Measurements from ENCODE around the gene L3MBTL4. TPM values are rescaled to one million over a fixed set of nuclear protein-coding genes. Genes with fewer than 3 reads are reported as not detected.

L3MBTL4 gene
- total and polyA plus RNA-seq, 4 donors = 2.3 to 15.0 (median 5.0) TPM

DNA sequence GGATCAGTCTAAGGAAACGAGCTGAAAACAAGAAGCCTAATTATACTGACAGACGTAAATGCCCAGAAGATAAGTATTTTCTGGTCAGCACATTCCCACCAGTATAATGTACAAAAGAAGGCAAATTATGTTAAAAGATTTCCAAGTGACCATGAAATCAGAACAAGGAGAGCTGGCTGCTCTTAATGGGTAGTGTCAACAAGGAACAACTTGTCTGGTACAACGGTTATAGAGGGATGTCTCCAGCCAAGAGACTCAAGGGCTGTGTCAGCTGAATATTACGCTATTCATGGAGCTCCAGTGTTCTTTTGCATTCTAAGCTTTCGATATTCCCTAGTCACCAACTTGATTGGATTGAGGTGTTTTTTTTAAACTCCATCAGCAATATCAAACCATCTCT is 8.6 kb upstream of the L3MBTL4 start:
- 81% methylated on average over 5 of the region's 5 CpGs for WGBS
- DNase-seq (ENCODE audit: low spot score) = no peak
- H3K36me3 ChIP-seq (ENCODE audit: control insufficient read depth in 4 of 4, insufficient read depth in 3 of 4, low read depth in 1 of 4, low read length in 3 of 4) = no peaks in the 10 kb centered on the region
- H3K9ac ChIP-seq (ENCODE audit: low read depth in 1 of 2, low read length in 2 of 2) = no peak overlapping the region
- no peaks in the 10 kb centered on the region for H3K27me3 ChIP-seq (ENCODE audit: control insufficient read depth in 4 of 4, insufficient read depth in 4 of 4, low read length in 3 of 4)
- no peak overlapping the region for H3K27ac ChIP-seq (ENCODE audit: low read depth in 1 of 2, low read length in 2 of 2)
- H3K4me1 ChIP-seq (ENCODE audit: control insufficient read depth in 4 of 4, insufficient read depth in 4 of 4, low read length in 3 of 4) = no peaks in the 10 kb centered on the region
- no peaks in the 10 kb centered on the region for H3K9me3 ChIP-seq (ENCODE audit: control insufficient read depth in 4 of 4, low read length in 3 of 4)
- TF ChIP-seq YY1 (IDR thresholded peaks at IDR 0.05) (no peak), RXRA (IDR thresholded peaks at IDR 0.05) (no peak), GABPA (IDR thresholded peaks at IDR 0.05 in 1 of 2, conservative IDR thresholded peaks at IDR 0.05 in 1 of 2) (no peak), FOXA1 (IDR thresholded peaks at IDR 0.05) (no peak), JUND (IDR thresholded peaks at IDR 0.05) (no peak), FOXA2 (IDR thresholded peaks at IDR 0.05) (no peak), NR2F2 (IDR thresholded peaks at IDR 0.05) (no peak), HNF4A (conservative IDR thresholded peaks at IDR 0.05) (no peak), EGR1 (IDR thresholded peaks at IDR 0.05; ENCODE audit: low read depth in 2 of 2) (no peak), HNF4G (IDR thresholded peaks at IDR 0.05) (no peak), RAD21 (IDR thresholded peaks at IDR 0.05) (no peak), SP1 (IDR thresholded peaks at IDR 0.05) (no peak), TAF1 (conservative IDR thresholded peaks at IDR 0.05) (no peak)
- TF ChIP-seq, protein P1, sequence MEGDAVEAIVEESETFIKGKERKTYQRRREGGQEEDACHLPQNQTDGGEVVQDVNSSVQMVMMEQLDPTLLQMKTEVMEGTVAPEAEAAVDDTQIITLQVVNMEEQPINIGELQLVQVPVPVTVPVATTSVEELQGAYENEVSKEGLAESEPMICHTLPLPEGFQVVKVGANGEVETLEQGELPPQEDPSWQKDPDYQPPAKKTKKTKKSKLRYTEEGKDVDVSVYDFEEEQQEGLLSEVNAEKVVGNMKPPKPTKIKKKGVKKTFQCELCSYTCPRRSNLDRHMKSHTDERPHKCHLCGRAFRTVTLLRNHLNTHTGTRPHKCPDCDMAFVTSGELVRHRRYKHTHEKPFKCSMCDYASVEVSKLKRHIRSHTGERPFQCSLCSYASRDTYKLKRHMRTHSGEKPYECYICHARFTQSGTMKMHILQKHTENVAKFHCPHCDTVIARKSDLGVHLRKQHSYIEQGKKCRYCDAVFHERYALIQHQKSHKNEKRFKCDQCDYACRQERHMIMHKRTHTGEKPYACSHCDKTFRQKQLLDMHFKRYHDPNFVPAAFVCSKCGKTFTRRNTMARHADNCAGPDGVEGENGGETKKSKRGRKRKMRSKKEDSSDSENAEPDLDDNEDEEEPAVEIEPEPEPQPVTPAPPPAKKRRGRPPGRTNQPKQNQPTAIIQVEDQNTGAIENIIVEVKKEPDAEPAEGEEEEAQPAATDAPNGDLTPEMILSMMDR (IDR thresholded peaks at IDR 0.05; ENCODE audit: low read depth, low read length, missing input control) = no peak
- TF ChIP-seq, protein P2, sequence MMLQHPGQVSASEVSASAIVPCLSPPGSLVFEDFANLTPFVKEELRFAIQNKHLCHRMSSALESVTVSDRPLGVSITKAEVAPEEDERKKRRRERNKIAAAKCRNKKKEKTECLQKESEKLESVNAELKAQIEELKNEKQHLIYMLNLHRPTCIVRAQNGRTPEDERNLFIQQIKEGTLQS (IDR thresholded peaks at IDR 0.05) = no peak
- TF ChIP-seq, protein P3, sequence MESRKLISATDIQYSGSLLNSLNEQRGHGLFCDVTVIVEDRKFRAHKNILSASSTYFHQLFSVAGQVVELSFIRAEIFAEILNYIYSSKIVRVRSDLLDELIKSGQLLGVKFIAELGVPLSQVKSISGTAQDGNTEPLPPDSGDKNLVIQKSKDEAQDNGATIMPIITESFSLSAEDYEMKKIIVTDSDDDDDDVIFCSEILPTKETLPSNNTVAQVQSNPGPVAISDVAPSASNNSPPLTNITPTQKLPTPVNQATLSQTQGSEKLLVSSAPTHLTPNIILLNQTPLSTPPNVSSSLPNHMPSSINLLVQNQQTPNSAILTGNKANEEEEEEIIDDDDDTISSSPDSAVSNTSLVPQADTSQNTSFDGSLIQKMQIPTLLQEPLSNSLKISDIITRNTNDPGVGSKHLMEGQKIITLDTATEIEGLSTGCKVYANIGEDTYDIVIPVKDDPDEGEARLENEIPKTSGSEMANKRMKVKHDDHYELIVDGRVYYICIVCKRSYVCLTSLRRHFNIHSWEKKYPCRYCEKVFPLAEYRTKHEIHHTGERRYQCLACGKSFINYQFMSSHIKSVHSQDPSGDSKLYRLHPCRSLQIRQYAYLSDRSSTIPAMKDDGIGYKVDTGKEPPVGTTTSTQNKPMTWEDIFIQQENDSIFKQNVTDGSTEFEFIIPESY (IDR thresholded peaks at IDR 0.05) = no peak
- TF ChIP-seq, protein P4, sequence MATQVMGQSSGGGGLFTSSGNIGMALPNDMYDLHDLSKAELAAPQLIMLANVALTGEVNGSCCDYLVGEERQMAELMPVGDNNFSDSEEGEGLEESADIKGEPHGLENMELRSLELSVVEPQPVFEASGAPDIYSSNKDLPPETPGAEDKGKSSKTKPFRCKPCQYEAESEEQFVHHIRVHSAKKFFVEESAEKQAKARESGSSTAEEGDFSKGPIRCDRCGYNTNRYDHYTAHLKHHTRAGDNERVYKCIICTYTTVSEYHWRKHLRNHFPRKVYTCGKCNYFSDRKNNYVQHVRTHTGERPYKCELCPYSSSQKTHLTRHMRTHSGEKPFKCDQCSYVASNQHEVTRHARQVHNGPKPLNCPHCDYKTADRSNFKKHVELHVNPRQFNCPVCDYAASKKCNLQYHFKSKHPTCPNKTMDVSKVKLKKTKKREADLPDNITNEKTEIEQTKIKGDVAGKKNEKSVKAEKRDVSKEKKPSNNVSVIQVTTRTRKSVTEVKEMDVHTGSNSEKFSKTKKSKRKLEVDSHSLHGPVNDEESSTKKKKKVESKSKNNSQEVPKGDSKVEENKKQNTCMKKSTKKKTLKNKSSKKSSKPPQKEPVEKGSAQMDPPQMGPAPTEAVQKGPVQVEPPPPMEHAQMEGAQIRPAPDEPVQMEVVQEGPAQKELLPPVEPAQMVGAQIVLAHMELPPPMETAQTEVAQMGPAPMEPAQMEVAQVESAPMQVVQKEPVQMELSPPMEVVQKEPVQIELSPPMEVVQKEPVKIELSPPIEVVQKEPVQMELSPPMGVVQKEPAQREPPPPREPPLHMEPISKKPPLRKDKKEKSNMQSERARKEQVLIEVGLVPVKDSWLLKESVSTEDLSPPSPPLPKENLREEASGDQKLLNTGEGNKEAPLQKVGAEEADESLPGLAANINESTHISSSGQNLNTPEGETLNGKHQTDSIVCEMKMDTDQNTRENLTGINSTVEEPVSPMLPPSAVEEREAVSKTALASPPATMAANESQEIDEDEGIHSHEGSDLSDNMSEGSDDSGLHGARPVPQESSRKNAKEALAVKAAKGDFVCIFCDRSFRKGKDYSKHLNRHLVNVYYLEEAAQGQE (IDR thresholded peaks at IDR 0.05) = no peak
- TF ChIP-seq, protein P5, sequence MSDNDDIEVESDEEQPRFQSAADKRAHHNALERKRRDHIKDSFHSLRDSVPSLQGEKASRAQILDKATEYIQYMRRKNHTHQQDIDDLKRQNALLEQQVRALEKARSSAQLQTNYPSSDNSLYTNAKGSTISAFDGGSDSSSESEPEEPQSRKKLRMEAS (IDR thresholded peaks at IDR 0.05) = no peak
- no peak overlapping the region for H3K4me3 ChIP-seq (ENCODE audit: low read depth in 1 of 3, low read length in 3 of 3)

Data from liver (tissue), 9 donors.